ENCODE results near the gene GRM7. TPM values are rescaled to one million over a fixed set of nuclear protein-coding genes. Genes with fewer than 3 reads are reported as not detected.
A peak's percentile ranks its signal among the peaks of the same experiment; 100 is the strongest.

GRM7 gene
- total RNA-seq, 1 donor from 2014 or later, result not detected

- H3K36me3 ChIP-seq (ENCODE audit: control insufficient read depth, insufficient read depth, low read length), result no peaks in the 10 kb centered on the region
- no peak overlapping the region for H3K4me3 ChIP-seq (ENCODE audit: low read depth, low read length)
- DNase-seq (ENCODE audit: low read depth) (peak; percentile 79), FAIRE-seq (no peak)
- no peaks in the 10 kb centered on the region for H3K27me3 ChIP-seq (ENCODE audit: control insufficient read depth, insufficient read depth, low read length)
- no peak for TF ChIP-seq CTCF (IDR thresholded peaks at IDR 0.05; ENCODE audit: insufficient read depth, low read length, severe bottlenecking)
Observed at GRCh38 chr3:7484636-7485035, 623.7 kb downstream of the GRM7 start.

DNA sequence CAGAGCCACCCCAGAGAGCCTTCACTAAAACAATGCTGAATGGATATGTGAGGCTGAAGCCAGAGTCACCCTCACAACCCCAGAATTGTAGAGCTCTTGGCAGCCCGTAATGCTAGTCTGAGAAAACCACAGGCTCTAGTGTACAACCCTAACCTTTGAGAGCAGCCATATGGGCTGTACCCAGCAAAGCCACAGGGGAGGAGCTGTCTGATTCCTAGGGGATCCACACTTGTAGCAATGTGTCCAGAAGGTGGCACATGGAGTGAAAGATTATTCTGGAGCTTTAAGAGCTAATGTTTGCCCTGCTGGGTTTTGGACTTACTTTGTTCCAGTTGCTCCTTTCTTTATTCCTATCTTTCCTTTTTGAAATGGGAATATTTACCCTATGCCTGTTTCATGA lies 626.8 kb downstream of the GRM7 start:
- no peak for DNase-seq (ENCODE audit: low read depth)

DNA sequence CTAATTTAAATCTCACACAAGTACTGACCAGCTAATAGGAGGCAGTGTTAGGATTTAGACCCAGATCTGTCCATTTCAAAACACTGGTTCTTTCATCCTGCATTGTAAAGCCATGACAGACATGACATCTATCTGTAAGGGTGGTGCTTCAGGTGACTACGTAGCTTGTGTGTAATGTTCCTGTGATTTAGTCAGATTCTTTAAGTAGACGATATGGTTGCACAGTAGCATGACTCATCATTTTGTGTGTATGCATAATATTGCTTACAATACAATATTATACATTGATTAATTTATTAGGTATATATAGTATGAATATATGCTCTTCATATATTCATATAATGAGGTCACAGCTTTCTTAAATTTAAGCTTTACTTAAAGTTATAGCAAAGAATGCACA lies 628.5 kb downstream of the GRM7 start:
- no peaks in the 10 kb centered on the region for H3K27me3 ChIP-seq (ENCODE audit: control insufficient read depth, insufficient read depth, low read length)
- DNase-seq (ENCODE audit: low read depth) (peak; percentile 89), FAIRE-seq (no peak)
- no peak for TF ChIP-seq CTCF (IDR thresholded peaks at IDR 0.05; ENCODE audit: insufficient read depth, low read length, severe bottlenecking)
- no peaks in the 10 kb centered on the region for H3K36me3 ChIP-seq (ENCODE audit: control insufficient read depth, insufficient read depth, low read length)
- H3K4me3 ChIP-seq (ENCODE audit: low read depth, low read length), result no peak overlapping the region

More for the DNA sequence above, 626.8 kb downstream of the GRM7 start:
- TF ChIP-seq CTCF (IDR thresholded peaks at IDR 0.05; ENCODE audit: insufficient read depth, low read length, severe bottlenecking), result no peak
- Histone ChIP-seq H3K36me3 (ENCODE audit: control insufficient read depth, insufficient read depth, low read length) (no peaks in the 10 kb centered on the region), H3K27me3 (ENCODE audit: control insufficient read depth, insufficient read depth, low read length) (no peaks in the 10 kb centered on the region), H3K4me3 (ENCODE audit: low read depth, low read length) (no peak overlapping the region)
- FAIRE-seq, result no peak

DNA sequence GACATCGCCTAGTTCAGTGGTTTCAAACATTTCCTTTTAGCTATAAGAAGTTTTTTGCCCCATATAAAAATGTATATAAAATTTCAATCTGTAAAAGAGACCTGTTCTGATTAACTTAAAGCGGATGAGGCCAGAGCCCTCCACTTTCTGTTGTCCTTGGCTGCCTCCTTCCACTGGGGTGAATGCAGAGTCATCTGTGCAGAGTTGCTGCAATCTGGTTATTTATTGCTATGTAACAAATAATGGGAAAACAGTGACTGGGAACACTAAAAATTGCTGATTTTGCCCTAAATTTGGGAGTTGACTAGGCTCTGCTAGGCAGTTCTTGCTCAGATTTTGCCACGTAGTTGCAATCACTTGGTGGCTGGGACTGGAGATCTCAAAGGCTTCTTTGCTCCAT lies 637.8 kb downstream of the GRM7 start:
- no peak for FAIRE-seq
- no peak for DNase-seq (ENCODE audit: low read depth)
- Histone ChIP-seq H3K27me3 (ENCODE audit: control insufficient read depth, insufficient read depth, low read length) (no peaks in the 10 kb centered on the region), H3K36me3 (ENCODE audit: control insufficient read depth, insufficient read depth, low read length) (no peaks in the 10 kb centered on the region), H3K4me3 (ENCODE audit: low read depth, low read length) (no peak overlapping the region)
- TF ChIP-seq CTCF (IDR thresholded peaks at IDR 0.05; ENCODE audit: insufficient read depth, low read length, severe bottlenecking), result no peak

DNA sequence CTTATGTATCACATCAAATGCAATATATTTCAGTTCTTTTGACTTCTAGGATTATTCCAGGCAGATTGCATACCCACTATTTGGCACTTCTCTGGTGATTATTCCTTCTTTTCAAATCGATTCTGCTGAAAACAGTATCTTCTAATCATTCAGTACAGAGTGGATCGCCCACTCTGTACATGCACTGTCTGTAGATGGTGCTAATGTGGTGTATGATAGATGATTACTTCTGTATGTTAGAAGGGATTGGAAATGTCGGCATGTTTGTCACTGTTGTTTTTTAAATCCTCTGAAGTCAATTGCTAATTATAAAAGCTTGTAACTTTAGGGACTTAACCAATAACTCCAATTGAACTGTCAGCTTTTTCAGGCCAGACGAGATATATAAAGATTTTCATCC lies 642.5 kb downstream of the GRM7 start:
- FAIRE-seq (no peak), DNase-seq (ENCODE audit: low read depth) (no peak)
- Histone ChIP-seq H3K27me3 (ENCODE audit: control insufficient read depth, insufficient read depth, low read length) (no peaks in the 10 kb centered on the region), H3K4me3 (ENCODE audit: low read depth, low read length) (no peak overlapping the region), H3K36me3 (ENCODE audit: control insufficient read depth, insufficient read depth, low read length) (no peaks in the 10 kb centered on the region)
- TF ChIP-seq CTCF (IDR thresholded peaks at IDR 0.05; ENCODE audit: insufficient read depth, low read length, severe bottlenecking), result no peak

Measured in bronchial epithelial cell (primary cell).